Measurements from ENCODE around the gene KRTAP5-6.

DNA sequence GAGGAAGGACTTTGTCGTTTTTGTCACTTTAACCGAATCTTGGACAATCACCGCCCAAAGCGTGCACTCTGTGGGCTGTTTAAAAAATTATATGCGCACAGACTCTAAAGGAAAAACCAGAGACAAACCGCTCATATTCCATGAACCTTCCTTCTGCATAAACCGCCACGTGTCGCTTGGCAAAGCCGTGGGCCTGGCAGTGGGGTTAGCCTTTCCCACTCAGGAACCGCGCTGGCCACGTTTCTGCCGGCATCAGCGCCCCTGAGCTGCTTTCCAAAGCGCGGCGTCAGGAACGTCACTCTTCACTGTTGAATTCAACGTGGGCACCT is 44.6 kb upstream of the KRTAP5-6 start:
- TF ChIP-seq, protein P1, sequence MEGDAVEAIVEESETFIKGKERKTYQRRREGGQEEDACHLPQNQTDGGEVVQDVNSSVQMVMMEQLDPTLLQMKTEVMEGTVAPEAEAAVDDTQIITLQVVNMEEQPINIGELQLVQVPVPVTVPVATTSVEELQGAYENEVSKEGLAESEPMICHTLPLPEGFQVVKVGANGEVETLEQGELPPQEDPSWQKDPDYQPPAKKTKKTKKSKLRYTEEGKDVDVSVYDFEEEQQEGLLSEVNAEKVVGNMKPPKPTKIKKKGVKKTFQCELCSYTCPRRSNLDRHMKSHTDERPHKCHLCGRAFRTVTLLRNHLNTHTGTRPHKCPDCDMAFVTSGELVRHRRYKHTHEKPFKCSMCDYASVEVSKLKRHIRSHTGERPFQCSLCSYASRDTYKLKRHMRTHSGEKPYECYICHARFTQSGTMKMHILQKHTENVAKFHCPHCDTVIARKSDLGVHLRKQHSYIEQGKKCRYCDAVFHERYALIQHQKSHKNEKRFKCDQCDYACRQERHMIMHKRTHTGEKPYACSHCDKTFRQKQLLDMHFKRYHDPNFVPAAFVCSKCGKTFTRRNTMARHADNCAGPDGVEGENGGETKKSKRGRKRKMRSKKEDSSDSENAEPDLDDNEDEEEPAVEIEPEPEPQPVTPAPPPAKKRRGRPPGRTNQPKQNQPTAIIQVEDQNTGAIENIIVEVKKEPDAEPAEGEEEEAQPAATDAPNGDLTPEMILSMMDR (IDR thresholded peaks at IDR 0.05): no peak
- TF ChIP-seq POLR2A (IDR thresholded peaks at IDR 0.05): no peak

All from body of pancreas (tissue), 4 donors.